Measurements from ENCODE around the gene ARHGAP15.
"Not testable (repeated sequence)": the region's sequence is repeated elsewhere in the genome, so short reads cannot be mapped to it uniquely, and the experiment has no call there.

The ARHGAP15 gene

DNA sequence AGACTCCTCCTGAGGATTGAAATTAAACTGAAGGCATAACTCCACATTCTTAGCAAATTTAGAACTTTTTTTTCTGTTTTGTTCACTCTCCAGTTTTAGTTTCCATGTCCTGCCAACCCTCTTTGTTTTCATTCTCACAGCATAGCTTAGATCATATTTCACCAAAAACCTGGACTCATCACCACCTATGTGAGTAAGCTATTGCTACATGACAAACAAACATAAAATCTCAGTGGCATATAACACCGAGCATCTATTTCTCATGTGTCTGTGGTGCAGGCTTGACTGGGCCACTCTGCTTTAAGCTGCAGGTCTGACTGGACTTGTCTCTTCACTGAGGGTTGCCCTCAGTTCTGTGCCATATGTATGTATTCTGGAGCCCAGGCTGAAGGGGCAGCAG is 385.2 kb downstream of the ARHGAP15 start:
- in situ Hi-C loops (cut with HindIII; ENCODE audit: low sequenced_read_pairs): no loop called here

DNA sequence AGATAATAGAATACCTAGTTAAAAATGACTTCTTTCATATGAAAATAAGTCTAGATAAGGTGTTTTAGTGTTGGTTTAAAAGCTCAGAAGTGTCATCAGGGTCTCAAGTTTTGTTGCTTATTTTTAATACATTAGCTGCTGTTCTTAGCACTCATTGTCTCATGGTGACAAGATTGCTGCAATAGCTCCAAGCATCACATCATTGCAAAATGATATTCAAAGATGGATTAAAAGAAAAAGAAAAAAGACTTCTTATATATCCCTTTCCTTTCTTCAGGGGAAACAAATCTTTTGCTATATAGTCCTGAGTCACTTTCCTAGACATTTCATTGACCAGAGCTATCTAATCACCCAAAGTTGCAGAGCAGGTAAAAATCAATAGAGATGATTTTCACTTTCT is 386.1 kb downstream of the ARHGAP15 start:
- in situ Hi-C loops (cut with HindIII; ENCODE audit: low sequenced_read_pairs): no loop called here

DNA sequence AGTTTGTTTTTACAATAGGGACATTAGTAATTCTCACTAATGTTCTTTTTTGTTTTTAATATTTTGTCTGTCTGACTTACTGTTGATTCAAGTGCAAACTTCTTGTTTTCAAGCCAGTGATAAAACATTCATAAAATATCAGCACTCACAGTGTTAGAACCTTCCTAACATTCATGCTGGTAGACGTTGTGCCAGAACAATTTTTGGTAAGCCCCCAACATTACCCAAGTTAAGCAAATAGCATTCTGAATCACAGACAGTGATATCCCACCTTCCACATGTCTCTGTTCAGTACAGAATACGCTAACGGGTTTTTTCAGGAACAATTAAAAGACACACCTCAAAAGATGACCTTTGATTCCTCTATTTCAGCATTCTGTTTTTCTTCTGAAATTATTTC is 390.3 kb downstream of the ARHGAP15 start:
- in situ Hi-C loops (cut with HindIII; ENCODE audit: low sequenced_read_pairs): no loop called here

DNA sequence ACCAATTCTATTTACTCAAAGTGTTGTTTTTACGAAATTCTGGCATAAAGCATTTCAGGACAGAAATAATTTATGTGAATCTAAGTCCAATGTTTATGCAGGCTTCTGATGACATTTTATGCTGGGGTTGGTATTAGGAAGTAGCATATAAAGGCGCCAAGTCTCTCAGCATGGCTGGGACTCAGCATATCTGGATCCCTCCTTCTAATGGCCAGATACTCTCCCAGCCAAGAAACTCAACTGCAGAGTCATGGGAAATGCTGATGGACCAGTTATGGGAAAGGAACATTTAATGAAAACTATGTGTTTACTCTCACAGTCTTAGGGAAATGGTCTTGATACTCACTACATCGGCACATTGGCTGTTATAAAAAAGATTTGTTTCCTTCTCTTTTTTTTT is 392.2 kb downstream of the ARHGAP15 start:
- in situ Hi-C loops (cut with HindIII; ENCODE audit: low sequenced_read_pairs): no loop called here

DNA sequence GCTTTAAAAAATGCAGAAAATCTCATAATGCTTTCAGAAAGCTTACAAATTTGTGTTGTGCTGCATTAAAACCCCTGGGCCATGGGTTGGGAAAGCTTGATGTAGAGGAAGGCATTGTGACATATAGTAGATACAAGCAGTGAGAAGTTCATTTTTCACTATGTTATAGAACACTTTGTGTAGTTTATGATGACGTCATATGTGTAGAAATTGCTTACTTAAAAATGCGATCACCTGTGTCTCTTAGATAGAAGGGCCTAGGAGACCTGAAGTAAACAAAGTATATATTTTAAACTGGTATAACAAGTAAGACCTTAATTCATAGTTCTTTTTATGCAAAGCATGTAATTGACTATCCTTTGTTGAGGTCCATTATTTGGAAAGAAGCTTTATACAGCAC is 393.5 kb downstream of the ARHGAP15 start:
- in situ Hi-C loops (cut with HindIII; ENCODE audit: low sequenced_read_pairs): no loop called here

DNA sequence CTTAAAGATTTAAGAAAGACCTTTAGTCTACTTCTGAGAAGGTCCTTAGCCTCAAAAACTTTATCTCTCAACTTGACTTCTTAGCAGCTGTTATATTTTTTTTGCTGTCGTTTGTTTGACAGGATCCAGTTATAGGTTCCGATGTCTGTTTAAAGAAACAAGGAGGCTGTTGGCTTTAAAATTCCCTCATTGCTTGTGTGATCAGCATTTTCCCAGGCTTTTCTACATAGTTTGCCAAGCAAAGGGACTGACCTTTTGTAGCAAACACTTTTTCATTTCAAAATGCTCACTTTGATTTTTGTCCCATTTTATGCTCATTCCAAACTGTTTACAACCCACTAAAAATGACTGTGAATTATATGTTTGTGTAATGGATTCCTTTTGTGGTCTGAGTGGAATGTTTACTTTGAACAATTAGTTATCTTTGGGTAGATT is 394.9 kb downstream of the ARHGAP15 start:
- in situ Hi-C loops (cut with HindIII; ENCODE audit: low sequenced_read_pairs): no loop called here

DNA sequence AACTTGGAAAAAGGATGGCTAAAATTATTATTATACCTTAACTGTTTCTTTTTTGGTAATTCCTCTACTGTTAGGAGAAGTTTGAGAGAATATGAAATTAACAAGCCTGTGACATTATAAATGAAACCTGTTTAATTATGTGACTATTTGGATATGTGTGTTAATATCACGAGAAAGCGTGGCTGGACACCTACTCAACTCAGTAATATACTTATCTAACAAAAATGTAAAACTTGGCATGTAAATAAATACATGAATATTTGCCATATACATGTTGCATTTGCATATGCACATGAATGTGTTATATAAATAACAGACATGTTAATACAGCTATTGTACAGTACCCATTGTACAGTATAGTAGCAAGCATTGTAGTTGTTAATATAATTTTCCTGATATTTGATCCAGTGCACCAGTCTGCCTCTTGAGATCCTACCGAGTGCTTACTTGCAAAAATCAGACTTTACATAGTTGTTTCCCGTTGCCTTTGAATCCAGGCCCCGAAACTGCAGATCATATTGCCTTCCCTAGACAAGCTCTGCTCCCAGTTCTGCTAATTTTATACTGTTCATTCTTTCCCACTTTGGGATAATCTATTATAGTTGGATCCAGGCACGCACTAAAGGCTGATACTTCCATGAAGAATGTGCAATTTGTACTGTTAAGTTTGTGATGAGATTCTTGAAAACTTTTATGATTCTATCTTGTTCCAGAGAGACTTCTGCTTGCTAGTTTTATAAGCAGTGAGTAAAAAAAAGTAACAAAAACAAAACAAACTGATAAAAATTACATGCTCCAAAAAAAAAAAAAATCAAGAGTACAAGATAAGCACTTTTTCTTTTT is 395.6 kb downstream of the ARHGAP15 start:
- in situ Hi-C loops (cut with HindIII; ENCODE audit: low sequenced_read_pairs): no loop called here

DNA sequence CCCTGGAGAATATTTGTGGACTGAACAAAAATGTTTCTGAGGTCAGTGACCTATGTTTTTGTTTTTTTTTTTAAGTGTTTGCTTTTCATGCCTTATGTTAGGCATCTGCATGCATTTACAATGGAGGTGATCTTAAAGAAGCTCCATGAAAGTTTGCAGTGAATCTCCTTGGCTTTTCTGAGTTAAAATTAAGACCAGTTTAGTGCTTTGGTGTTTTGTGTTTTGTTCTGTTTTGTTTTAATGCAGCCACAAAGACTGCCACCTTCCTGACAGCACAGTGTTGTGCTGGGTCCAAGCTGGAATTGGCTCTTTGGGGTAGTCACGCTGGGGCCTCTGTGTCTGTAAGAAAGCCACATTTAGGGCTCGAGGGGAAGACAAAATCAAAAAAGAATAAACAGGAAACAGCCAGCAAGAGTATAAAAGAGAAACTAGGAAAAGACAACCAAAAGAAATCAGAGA is 396.2 kb downstream of the ARHGAP15 start:
- in situ Hi-C loops (cut with HindIII; ENCODE audit: low sequenced_read_pairs): no loop called here

DNA sequence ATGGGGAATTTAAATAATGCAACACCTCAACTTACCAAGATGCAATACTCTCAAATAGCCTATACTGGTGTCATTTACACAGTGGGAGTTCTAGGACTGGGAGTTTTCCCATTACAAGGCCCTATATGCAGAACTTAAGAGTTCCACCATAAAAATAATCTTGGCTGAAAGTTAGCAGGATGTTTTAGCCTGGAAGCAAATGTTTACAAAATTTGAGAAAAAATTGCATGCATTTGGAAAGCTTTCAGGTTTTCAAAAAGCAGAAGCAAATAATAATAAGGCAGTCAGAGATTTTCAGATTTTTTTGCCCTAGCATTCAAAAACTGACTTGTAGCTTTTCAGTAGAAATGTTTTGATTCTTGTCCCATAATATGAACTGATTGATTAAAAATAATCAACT is 397.3 kb downstream of the ARHGAP15 start:
- in situ Hi-C loops (cut with HindIII; ENCODE audit: low sequenced_read_pairs): no loop called here

DNA sequence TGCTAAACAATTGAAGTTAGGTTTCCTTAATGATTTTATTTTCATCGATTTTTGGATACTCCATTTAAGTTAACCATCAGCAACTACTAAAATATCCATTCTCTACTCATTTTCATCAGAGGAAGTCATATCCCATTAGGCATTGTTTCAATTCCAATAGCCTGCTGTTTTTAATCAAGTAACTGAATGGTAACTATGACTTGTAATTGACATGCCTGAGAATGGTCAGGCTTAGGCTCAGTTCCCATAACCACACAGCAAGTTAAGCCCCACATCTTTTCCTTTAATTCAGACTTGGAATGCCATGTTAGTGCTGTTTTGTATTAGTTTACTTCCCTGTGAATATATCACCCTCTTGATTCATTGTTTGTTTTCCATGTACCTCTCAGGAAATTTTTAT is 398.8 kb downstream of the ARHGAP15 start:
- in situ Hi-C loops (cut with HindIII; ENCODE audit: low sequenced_read_pairs): no loop called here

DNA sequence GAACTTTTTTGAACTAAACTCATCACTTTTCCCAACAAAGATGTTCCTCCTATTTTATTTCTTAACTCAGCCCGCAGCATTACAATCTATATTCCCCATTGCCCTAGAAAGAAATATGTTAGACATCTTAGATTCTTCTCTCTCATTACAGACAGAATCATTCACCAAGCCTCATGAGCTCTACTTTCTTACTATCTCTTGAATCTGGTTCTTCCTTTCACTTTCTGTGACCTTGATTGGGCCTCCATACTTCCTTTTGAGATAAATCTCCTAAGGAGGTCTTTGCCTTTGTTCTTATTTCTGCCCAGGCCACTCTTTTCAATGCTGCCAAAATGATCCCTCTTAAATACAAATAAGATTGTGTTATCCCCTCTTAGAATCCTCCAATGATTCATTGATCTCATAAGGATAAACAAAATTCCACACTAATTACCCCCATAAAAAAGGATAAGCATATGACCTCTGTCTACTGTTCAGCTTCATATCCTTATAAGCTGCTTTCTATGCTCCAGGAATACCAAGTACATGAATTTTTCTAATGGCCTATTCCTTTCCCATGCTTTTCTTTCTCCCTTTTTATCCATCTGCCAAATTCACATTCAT is 400.0 kb downstream of the ARHGAP15 start:
- in situ Hi-C loops (cut with HindIII; ENCODE audit: low sequenced_read_pairs): no loop called here

DNA sequence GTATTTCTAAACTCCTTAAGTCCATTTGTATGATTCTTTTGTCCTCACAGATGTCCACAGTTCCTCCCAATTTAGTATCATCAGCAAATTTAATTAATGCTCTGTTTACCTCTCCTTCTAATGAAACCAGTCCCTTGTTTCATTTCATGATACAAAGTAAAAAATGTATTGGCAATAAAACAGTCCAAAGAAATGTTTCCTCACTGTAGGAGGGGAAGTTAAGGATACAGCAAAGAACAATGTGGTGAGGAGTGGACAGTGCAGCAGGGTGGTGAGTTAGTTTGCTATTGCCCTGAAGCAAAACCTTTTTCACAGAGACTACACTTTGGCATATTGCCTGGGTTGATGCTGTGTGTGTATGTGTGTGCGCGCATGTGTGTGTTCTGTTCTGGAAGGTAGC is 401.5 kb downstream of the ARHGAP15 start:
- in situ Hi-C loops (cut with HindIII; ENCODE audit: low sequenced_read_pairs): no loop called here

DNA sequence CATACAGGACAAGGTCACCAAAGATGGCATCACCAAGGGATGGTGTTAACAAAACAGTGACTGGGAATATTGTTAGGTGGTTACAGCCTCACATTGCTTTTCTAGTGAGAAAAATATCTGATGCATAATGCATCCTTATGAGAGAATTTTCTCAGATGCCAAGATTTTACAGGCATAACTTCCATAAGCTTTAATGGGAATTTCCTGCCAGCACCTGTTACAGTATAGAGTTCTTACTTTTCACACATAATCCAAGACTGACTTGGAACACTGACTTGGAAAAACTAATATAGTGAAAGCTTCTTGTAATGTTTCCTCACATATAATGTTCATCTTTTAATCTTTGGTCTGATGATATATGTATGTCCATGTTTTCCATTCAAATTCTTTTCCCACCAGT is 402.8 kb downstream of the ARHGAP15 start:
- in situ Hi-C loops (cut with HindIII; ENCODE audit: low sequenced_read_pairs): no loop called here

DNA sequence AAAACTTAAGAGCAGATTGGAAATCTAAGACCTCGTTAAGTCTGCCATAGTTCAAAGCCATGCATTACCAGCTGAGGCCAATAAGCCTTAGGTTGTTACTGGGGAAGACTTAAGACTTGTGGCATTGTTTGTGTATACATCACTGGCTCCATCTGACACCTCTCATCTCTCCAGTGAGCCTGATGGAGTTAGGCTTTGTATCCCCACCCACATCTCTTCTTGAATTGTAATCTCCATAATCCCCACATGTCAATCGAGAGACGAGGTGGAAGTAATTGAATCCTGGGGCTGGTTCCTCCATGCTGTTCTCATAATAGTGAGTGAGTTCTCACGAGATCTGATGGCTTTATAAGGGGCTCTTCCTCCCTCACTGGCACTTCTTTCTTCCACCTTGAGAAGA is 404.6 kb downstream of the ARHGAP15 start:
- in situ Hi-C loops (cut with HindIII; ENCODE audit: low sequenced_read_pairs): no loop called here

DNA sequence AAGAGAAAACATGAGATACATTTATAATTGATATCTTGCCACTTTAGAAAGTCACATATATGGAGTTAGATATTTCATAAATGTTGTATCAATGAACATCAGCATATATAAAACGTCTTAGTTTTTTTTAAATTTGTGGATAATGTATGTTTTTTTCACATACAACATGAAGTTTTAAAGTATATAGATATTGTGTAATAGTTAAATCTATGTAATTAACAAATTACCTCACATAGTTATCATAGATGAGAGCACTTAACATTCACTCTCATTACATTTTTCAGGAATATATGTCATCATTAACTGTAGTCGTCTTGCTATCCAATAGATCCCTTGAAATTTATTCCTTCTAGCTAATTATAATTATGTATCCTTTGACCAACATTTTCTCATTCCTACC is 406.6 kb downstream of the ARHGAP15 start:
- in situ Hi-C loops (cut with HindIII; ENCODE audit: low sequenced_read_pairs): no loop called here

DNA sequence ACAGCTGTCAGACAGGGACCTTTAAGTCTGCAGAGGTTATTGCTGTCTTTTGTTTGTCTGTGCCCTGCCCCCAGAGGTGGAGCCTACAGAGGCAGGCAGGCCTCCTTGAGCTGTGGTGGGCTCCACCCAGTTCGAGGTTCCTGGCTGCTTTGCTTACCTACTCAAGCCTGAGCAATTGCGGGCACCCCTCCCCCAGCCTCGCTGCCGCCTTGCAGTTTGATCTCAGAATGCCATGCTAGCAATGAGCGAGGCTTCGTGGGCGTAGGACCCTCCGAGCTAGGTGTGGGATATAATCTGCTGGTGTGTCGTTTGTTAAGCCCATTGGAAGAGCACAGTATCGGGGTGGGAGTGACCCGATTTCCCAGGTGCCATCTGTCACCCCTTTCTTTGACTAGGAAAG is 412.7 kb downstream of the ARHGAP15 start:
- in situ Hi-C loops (cut with HindIII; ENCODE audit: low sequenced_read_pairs): not testable (repeated sequence)

DNA sequence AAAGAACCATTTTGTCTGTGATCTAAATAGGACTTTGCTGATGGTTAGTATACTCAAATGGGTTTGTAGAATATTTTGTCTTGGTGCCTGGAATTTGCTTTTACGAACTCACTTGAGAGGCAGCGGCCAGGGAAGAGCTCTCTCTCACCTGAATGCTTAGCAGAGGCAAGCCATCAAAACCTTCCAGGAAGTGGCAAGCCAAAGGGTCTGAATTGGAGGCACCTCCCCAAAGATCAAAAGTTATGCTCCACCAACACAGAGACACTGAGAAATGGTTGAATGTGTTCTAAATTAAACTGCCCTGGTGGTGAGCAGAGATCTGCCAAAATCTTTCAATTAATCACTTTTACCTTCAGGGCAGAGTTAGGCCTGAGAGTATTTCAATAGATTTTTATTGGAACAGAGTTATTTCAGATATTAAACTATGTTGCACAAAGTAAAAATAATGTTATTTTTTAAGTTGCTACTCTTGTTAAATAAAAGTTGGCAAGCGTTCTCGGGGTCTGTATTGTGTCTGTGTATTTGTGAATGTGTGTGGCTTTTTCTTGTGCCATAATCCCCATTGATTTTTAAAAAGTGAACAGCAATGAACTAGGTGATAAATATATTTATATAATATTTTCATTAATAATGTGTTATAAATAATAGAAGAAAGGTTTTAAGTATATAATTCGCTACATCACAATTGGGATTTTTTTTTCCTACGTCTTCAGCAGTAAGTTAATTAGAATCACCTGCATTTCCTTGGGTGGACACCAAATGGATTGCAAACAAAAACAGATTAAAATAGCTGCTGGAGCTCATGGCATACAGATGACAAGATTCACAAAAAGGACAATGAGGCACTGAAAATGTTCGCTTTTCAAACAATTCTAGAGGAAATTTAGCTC is 416.1 kb downstream of the ARHGAP15 start:
- in situ Hi-C loops (cut with HindIII; ENCODE audit: low sequenced_read_pairs): no loop called here

DNA sequence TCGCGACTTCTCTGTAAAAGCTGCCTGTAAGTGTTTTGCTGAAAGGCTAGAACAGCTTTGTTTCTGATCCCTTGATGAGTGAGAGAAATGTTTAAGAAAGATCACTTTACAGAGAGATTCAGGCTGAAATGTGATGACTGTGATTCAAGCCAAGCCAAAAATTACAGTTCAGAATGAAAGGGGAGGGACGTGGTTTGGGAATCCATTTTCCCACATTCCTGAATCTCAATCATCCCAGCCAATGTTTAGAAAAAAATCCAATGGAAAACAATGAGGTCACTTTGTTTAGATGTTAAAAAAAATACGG is 416.7 kb downstream of the ARHGAP15 start:
- in situ Hi-C loops (cut with HindIII; ENCODE audit: low sequenced_read_pairs): no loop called here

DNA sequence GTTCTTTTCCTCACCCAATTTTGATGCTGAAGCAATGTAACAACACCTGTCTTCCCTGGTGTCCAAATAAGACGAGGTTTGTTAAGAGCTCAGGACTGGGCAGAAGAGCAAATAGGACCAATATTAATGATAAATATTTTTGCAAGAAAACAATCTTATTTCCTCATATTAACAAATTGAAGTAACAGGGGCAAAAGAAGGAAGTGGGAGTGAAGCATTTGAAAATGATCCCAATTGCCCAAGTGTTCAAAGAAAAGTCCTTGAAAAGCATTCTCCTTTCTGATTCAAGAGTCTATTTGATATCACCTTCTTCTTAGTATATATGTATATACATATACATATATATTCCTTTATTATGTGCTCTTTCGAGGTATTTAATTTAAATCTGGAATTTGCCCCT is 418.8 kb downstream of the ARHGAP15 start:
- in situ Hi-C loops (cut with HindIII; ENCODE audit: low sequenced_read_pairs): no loop called here

DNA sequence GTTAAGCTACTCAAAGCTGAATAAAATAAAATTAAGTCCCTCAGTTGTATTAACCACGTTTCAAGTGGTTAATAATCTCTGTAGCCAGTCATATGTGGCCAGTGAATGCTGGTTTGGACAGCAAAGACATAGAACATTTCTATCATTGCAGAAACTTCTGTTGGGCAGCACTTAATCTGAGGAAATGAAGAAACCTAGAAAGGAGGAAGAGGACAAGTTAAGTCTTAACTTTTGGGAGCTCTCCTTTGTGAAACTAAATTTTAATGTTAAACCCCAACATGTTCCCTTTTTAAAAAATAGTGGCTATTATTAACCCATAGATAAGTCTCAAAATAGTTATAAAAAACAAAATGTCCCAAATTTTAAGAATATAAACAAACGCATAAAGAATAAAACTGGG is 421.3 kb downstream of the ARHGAP15 start:
- in situ Hi-C loops (cut with HindIII; ENCODE audit: low sequenced_read_pairs): no loop called here

DNA sequence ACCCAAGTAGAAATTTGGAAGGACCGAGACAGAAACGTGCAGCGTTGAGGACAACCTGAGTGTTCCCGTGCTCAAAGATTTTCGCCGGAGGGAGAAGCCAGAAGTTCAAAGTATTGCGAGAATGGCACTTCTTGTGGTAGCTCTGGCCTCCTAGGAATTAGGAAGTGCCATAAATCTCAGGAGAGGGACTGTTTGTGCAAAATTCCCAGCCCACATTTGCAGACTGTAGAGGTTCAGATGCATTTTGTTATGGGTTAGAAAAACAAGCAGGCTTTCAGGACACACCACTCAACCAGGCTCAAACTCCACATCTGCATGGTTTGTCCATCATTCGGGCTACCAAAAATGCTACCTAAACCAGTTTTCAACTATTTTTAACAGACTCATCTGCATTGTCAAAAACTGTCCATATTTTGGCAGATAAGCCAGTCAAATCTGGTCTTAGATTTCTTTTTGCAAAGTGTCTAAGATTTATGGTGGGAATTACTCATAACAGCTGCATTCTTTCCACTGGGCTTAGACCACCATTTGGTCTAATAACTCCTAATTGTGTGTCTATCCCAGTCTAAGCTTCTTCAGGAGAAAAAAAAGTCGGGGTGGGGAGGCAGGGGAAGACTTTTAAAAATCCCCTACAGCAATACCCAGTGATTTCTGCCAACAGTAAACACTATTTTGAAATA is 422.9 kb downstream of the ARHGAP15 start:
- in situ Hi-C loops (cut with HindIII; ENCODE audit: low sequenced_read_pairs): no loop called here
